Fibroblast of the aortic adventitia (primary cell): ENCODE measurements around the gene ROR1. TPM values are rescaled to one million over a fixed set of nuclear protein-coding genes. Genes with fewer than 3 reads are reported as not detected.

ENCODE experiments used
- DNase-seq: peaks from one replicate; pipeline ENCODE4 v3.0.0-alpha.2; 2010; ENCODE audit warnings: low read depth
- H3K4me3 ChIP-seq: 2 replicates; pipeline ENCODE4 v1.5.1; 2011; ENCODE audit warnings: low read depth, mild to moderate bottlenecking, control low read depth, low read length, moderate library complexity
- CTCF ChIP-seq: IDR thresholded peaks from 2 replicates; pipeline ENCODE4 v1.5.1; 2011; ENCODE audit warnings: mild to moderate bottlenecking, low read length, control low read depth, inconsistent platforms; ENCODE audit not compliant: insufficient read depth
- total RNA-seq: library from RNA; depleted of rRNA; stranded (reverse); fragments of >200 nt; gene quantifications from 2 replicates; pipeline ENCODE4 v1.2.3, GENCODE V29; 2012; ENCODE audit warnings: low replicate concordance

The ROR1 gene
- total RNA-seq, 1 donor: 18.8 TPM

- no peak for TF ChIP-seq CTCF
- H3K4me3 ChIP-seq: no peak overlapping the region
- no peak for DNase-seq
Measured at GRCh38 chr1:63757334-63757733, 16.5 kb upstream of the ROR1 start.

- DNase-seq: no peak
- TF ChIP-seq CTCF: no peak
- no peak overlapping the region for H3K4me3 ChIP-seq
Measured at GRCh38 chr1:63758791-63759190, 15.0 kb upstream of the ROR1 start.

- no peak overlapping the region for H3K4me3 ChIP-seq
- DNase-seq: no peak
- no peak for TF ChIP-seq CTCF
Measured at GRCh38 chr1:63759778-63760177, 14.0 kb upstream of the ROR1 start.

- no peak for DNase-seq
- TF ChIP-seq CTCF: no peak
- no peak overlapping the region for H3K4me3 ChIP-seq
Measured at GRCh38 chr1:63770381-63770780, 3.4 kb upstream of the ROR1 start.

- no peak overlapping the region for H3K4me3 ChIP-seq
- TF ChIP-seq CTCF: no peak
- DNase-seq: no peak
Measured at GRCh38 chr1:63772201-63772600, 1.6 kb upstream of the ROR1 start.

GRCh38 chr1:63772876-63773275 lies 941 bp upstream of the ROR1 start:
- DNase-seq: no peak
- H3K4me3 ChIP-seq: no peak overlapping the region
- TF ChIP-seq CTCF: no peak

- TF ChIP-seq CTCF: no peak
- H3K4me3 ChIP-seq: peak overlapping the region; percentile 82
- DNase-seq: no peak
Measured at GRCh38 chr1:63773496-63773814, 362 bp upstream of the ROR1 start.
